KOPT-K1 (cell line): ENCODE results near the gene ANKRD65.

ENCODE experiments used
- H3K27ac ChIP-seq: fragments of 200-600 bp; sonication (generic); 2 replicates; pipeline ENCODE4 v1.5.1; 2016; ENCODE audit warnings: antibody characterized with exemption, mild to moderate bottlenecking, low read depth, low read length; ENCODE audit not compliant: poor library complexity, severe bottlenecking
- H3K36me3 ChIP-seq: fragments of 200-600 bp; sonication (generic); 2 replicates; pipeline ENCODE4 v1.5.1; 2017; ENCODE audit warnings: antibody characterized with exemption, mild to moderate bottlenecking, low read length, moderate library complexity; ENCODE audit not compliant: insufficient read depth
- H3K9me3 ChIP-seq: fragments of 200-600 bp; sonication (generic); 2 replicates; pipeline ENCODE4 v1.5.1; 2017; ENCODE audit warnings: antibody characterized with exemption, low read length, mild to moderate bottlenecking; ENCODE audit not compliant: insufficient read depth, poor library complexity, severe bottlenecking

The ANKRD65 gene

DNA sequence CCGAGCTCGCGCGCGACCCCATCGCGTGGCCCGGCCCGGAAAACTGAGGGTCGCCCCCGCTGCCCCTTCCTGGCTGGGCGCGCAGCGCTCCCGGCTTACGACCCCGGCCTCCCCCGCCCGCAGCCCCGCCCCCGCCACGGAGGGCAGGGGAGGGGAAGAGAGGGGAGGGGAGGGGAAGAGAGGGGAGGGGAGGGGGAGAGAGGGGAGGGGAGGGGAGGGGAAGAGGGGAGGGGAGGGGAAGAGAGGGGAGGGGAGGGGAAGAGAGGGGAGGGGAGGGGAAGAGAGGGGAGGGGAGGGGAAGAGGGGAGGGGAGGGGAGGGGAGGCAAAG lies 6.7 kb upstream of the ANKRD65 start:
- Histone ChIP-seq H3K9me3 (no peaks in the 10 kb centered on the region), H3K27ac (no peak overlapping the region), H3K36me3 (no peaks in the 10 kb centered on the region)

DNA sequence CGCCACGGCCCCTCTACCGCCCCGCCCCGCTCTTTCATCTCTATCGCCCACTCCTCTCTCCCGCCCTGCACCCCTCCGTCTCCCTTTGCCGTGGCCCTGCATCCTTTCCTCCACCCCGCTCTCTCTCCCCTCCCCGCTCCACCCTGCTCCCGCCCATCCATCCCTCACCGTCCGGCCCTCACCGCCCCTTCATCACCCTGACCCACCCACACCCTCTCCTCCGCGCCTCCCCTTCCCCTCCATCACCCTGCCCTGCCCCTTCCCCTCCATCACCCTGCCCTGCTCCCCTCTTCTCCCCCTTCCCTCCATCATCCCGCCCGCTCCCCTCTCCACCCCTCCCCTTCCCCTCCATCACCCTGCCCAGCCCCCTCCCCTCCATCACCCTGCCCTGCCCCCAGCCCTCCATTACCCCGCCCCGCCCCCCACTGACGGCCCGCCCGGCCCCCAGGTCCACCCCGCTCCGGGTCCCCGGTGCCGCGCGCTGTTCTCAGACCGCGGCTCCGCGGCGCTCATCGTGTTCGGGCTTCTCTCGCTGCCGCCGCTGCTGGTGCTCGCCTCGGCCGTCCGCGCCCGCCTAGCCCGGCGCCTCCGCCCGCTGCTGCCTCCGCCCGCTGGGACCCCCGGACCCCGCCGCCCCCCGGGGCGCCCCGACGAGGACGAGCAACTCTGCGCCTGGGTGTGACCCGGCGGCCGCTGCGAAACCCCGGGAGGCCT lies 6.2 kb upstream of the ANKRD65 start:
- peak overlapping the region; percentile 83 for H3K27ac ChIP-seq
- H3K36me3 ChIP-seq = no peaks in the 10 kb centered on the region
- no peaks in the 10 kb centered on the region for H3K9me3 ChIP-seq

DNA sequence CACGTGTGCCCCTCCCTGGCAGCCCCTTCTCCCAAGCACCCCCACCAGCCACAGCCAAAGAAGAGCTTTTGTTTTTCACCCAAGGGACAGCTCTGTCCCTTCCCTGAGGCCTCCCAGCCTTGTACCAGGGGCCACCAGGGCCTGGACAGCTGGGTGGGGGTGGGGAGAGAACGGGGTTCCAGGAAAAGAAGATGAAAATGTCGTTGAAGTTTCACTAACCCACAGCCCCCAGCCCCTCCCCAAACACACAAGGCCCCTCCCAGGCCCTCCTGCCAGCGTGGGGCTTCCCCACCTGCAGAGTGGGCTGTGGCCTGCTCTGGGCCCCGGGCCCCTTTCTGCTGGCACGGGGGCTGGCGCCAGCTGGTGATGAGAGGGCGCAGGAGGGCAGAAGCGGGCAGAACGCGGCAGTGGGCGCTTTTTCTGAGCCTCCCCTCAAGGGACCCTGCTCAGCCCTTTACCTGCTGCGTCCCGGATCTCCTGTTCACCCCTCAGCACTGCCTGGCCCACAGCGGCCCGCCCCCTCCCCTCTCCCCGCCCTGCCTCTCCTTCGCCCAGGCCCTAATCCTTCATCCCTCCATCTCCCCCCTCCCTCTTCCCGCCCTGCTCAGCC lies 5.5 kb upstream of the ANKRD65 start:
- Histone ChIP-seq H3K27ac (peak overlapping the region; percentile 83), H3K9me3 (no peaks in the 10 kb centered on the region), H3K36me3 (no peaks in the 10 kb centered on the region)

DNA sequence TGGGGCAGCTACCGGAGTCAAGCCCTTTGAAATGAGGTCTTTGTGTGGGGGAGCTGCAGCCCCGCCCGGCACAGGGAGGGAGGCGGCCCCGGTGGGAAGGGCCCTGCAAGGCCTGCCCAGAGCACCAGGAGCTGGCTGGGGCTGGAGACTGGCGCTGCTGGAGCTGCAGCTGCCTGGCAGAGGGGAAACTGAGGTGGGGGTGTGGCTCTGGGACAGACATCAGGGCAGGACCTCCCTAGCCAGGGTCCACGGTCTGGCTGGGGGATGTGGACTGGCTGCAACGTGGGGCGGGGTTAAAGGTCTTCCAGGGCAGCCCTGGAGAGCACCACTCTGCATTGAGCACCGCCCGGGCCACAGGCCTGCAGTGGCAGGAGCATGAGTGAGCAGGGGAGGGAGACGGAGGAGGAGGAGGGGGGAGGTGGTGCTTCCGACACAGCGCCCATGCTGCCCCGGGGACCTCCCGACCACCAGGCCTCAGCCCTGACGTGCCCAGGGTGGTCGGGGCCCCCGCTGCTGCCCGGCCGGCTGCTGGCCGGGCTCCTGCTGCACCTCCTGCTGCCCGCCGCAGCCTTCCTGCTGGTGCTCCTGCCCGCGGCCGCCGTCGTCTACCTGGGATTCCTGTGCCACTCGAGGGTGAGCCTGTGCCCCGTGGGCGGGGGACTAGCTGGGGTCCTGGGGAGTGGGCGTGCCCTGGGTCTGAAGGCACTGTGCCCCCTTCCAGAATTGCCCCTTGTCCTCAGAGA lies 4.8 kb upstream of the ANKRD65 start:
- Histone ChIP-seq H3K27ac (peak overlapping the region; percentile 83), H3K36me3 (no peaks in the 10 kb centered on the region), H3K9me3 (no peaks in the 10 kb centered on the region)

DNA sequence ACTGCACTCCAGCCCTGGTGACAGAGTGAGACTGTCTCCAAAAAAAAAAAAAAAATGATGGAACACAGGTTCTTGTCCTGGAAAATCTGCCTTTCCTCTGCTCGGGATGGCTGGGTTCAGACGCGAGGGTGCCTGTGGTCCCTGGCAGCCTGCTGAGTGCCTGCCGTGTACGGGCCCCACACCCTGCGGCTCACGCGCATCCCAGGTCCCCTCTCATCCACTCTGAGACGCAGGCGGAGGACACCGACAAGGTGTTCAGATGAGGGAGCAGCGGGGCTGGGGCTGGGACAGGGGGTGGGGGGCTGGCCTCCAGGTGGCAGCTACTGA lies 4.3 kb upstream of the ANKRD65 start:
- Histone ChIP-seq H3K27ac (peak overlapping the region; percentile 83), H3K36me3 (no peaks in the 10 kb centered on the region), H3K9me3 (no peaks in the 10 kb centered on the region)

DNA sequence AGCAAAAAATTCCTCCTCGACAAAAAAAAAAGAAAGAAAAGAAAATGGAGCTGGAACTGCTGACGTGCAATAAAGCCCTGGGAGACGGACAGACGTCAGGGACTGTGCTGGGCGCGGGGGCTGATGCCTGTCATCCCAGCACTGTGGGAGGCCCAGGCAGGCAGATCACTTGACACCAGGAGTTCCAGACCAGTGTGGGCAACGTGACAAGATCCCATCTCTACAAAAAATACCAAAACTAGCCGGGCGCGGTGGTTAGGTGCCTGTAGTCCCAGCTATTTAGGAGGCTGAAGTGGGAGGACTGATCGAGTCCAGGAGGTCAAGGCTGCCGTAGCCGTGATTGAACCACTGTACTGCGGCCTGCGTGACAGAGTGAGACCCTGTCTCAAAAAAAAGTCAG lies 3.6 kb upstream of the ANKRD65 start:
- no peaks in the 10 kb centered on the region for H3K9me3 ChIP-seq
- H3K27ac ChIP-seq = no peak overlapping the region
- no peaks in the 10 kb centered on the region for H3K36me3 ChIP-seq

DNA sequence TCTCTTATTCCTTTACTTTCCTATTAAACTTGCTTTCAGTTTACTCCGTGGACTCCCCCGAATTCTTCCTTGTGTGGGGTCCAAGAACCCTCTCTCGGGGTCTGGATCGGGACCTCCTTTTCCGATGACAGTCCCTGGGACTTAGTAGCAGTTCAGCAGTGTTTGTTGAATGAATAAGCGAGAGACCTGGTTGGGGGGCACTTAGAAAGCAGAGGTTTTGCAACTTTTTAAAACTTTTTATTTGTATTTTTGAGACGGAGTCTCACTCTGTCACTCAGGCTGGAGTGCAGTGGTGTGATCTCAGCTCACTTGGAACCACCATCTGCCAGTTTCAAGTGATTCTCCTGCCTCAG lies 2.1 kb upstream of the ANKRD65 start:
- Histone ChIP-seq H3K27ac (no peak overlapping the region), H3K9me3 (no peaks in the 10 kb centered on the region), H3K36me3 (no peaks in the 10 kb centered on the region)

DNA sequence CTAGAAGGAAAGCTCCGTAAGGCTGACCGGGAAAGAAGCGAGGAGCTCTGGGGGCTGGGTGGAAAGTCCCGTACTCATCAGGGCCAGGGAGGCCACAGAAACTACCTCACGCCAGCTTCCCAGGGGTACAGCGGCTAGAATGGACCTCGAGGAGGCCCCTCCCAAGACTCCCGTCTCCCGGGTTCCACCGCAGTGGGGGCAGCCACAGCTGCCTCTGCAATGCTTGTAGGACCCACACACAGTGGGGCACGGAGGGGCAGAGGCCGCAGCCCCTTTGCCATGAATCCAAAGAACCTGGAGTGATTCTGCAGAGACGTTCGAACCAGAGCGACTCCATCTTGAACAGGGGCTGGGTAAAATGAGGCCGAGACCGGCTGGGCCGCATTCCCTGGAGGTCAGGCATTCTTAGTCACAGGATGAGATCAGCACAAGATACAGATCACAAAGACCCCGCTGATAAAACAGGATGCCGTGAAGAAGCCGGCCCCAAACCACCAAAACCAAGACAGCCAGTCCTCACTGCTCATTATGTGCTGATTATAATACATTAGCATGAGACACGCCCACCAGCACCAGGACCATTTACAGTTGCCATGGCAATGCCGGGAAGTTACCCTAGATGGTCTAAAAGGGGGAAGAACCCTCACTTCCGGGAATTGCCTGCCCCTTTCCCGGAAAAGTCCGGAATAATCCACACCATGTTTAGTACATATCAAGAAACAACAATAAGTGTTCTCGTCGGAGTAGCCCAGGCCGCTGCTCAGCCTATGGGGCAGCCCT lies 1.6 kb upstream of the ANKRD65 start:
- H3K36me3 ChIP-seq = no peaks in the 10 kb centered on the region
- H3K9me3 ChIP-seq = no peaks in the 10 kb centered on the region
- peak overlapping the region; percentile 29 for H3K27ac ChIP-seq

DNA sequence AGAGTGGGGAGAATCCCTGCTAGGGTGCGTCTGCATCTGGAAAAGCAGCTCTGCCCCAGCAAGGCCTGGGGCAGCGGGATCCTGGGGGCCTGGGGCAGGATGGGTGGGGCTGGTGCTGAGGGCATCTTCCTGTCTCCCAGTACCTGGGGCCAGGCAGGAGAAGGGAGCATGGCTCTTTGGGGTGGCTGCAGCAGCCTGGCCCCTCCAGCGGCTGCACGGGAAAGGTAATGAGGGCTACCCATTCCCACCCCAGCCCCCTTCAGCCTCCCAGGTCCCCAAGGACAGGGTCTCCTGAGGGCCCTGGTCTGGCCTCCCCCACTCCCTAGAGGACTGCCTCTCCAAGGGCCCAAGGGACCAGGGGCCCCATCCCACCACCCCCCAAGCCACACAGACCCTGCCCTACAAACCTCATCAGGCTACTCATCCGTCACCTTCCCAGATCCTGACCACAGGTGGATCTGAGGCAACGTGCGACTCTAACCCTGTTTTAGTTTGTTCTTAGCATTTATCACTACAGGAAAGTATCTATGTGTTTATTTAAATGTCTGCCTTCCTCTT lies 910 bp upstream of the ANKRD65 start:
- Histone ChIP-seq H3K9me3 (no peaks in the 10 kb centered on the region), H3K36me3 (no peaks in the 10 kb centered on the region), H3K27ac (no peak overlapping the region)

DNA sequence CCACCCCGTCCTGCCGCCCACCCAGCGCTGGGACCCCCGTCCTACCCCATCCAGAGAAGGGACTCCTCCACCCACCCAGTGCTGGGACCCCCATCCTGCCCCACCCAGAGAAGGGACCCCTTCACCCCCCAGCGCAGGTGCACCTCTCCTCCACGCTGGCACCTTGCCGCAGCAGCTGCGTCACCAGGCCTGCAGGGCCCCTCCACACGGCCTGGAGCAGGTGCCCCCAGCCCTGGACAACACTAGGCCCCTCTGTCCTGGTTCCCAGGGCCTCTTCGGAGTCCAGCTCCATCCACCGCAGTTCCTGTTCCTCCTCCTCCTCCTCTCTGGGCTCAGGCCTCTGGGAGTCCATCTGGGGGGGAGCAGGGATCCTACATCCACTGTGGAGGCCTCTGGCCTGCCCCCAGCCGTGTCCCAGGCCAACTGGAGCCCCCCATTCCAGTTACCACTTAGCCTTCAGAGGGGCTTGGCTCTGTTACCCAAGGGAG lies 378 bp downstream of the ANKRD65 start:
- Histone ChIP-seq H3K27ac (no peak overlapping the region), H3K9me3 (no peaks in the 10 kb centered on the region), H3K36me3 (no peaks in the 10 kb centered on the region)

DNA sequence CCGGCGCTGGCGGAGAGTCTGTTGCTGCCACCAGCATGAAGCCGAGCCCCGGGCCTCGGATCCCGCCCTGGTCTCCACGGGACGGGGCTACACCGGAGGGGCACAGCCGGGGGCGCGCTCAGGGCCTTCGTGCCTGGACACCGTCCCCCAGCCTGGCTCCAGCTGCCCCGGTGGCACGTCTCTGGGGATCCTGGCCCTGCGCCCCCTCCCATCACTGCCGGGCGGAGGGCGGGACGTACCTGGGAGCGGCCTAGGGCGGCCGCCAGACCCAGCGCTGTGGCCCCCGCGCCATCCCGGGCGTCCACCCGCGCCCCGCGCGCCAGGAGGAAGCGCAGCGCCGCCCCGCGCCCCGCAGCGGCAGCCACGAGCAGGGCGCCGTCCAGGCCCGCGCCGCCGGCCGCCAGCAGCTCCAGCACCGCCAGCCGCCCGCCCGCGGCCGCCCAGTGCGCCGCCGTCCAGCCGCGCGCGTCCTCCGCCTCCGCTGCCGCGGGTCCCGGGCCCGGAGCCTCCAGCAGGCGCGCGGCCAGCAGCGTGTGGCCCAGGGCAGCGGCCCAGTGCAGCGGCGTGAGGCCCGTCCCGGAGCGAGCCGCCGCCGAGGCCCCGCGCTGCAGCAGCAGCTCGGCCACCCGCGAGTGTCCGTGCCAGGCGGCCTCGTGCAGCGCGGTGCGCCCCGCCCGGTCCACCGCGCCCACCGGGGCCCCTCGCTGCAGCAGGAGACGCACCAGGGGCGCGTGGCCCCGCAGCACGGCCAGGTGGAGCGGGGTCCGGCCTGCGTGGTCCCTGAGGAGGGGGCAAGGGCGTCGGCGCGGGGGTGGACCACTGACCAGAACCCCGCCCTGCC lies 1.0 kb downstream of the ANKRD65 start:
- Histone ChIP-seq H3K36me3 (no peaks in the 10 kb centered on the region), H3K9me3 (no peaks in the 10 kb centered on the region), H3K27ac (no peak overlapping the region)

DNA sequence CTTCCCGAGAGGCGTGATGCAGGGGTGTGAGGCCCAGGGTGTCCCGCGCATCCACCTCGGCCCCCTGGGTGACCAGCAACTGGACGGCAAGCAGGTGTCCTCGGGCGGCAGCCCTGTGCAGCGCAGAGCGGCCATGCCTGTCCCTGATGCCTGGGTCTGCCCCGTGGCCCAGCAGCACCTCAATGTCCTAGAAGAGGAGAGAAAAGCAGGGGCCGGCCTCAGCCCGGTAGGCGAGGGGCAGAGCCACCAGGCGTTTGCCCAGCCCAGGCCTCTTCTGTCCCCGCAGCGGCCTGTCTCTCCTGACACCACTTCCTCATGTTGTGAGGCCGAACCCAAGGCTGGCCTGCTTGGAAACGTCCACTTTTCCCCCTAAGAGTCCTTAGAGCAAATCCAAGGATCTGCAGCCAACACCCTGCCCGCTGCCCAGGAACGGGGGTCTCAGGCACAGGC lies 1.7 kb downstream of the ANKRD65 start:
- H3K27ac ChIP-seq = no peak overlapping the region
- no peaks in the 10 kb centered on the region for H3K9me3 ChIP-seq
- H3K36me3 ChIP-seq = no peaks in the 10 kb centered on the region

DNA sequence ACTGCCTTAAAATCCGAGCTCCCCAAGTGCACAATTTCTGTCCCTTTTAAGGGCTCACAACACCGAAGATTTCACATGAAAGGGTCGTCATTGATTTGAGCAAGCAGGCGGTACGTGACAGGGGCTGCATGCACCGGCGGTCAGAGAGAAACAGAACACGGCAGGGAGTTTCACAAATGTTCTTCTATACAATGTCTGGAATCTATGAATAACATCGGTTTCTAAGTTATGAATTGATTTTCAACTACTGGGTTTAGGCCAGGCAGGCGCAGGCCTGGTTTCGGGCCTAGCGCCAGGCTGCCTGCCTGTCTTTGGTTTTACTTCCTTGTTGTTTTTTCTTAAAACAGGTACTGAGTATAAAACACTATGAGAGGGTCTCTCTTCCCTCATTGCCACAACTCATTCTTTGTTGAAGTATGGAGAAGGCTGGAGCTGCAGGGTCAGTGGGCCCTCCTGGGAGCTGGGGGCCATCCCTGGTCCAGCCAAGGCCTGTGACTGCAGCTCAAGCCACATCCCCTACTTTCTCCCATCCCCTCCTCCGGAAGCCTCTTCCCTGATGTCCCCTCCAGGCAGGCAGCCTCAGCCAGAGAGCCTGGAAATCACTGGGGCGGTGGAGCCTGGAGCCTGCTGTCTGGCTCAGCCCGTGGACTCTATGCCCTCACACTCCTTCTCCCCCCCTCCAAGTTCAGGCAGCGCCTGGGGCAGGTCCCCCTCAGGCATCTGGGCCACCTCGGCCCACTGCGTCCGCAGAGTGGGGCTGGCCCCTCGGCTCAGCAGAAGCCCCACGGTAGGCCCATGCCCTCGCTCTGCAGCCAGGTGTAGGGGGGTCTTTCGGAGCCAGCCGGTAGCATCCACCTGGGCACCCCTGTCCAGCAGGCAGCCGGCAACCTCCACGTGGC lies 2.4 kb downstream of the ANKRD65 start:
- Histone ChIP-seq H3K27ac (no peak overlapping the region), H3K36me3 (no peaks in the 10 kb centered on the region), H3K9me3 (no peaks in the 10 kb centered on the region)
